A673 (cell line): ENCODE data around the gene PTPRR. TPM values are rescaled to one million over a fixed set of nuclear protein-coding genes. Genes with fewer than 3 reads are reported as not detected.

Experiments
- BruUV-seq: library from RNA; stranded (reverse); fragments of 400-500 nt; replicated peaks from 2 replicates; lab custom pipeline; 2021; lab: Mats Ljungman, UMichigan
- CTCF ChIA-PET: fragments of 300-600 bp; sonication (Branson Sonifier 250); formaldehyde crosslinking; loops from one replicate; lab custom pipeline; 2022; ENCODE audit warnings: antibody characterized with exemption; lab: Charles Lee
- POLR2A ChIA-PET: fragments of 300-600 bp; sonication (Branson Sonifier 250); formaldehyde crosslinking; loops from one replicate; lab custom pipeline; 2022; ENCODE audit warnings: antibody characterized with exemption; ENCODE audit not compliant: low non-redundant PET; lab: Charles Lee
- DNase-seq: peaks from one replicate; pipeline ENCODE4 v3.0.0-alpha.2; 2015; ENCODE audit warnings: low spot score
- H3K27ac ChIP-seq: fragments of 200-600 bp; sonication (generic); 2 replicates; pipeline ENCODE4 v1.5.1; 2016; ENCODE audit warnings: mixed run types, low read depth, mild to moderate bottlenecking, mixed read lengths, antibody characterized with exemption, low read length; ENCODE audit not compliant: poor library complexity, severe bottlenecking
- H3K27me3 ChIP-seq: fragments of 200-600 bp; sonication (generic); replicated peaks from 2 replicates; pipeline ENCODE4 v1.6.1; 2017; ENCODE audit warnings: mixed run types, low read depth, mild to moderate bottlenecking, mixed read lengths, antibody characterized with exemption, low read length; ENCODE audit not compliant: insufficient read depth, poor library complexity
- H3K36me3 ChIP-seq: fragments of 200-600 bp; sonication (generic); 2 replicates; pipeline ENCODE4 v1.6.1; 2016; ENCODE audit warnings: mixed run types, mild to moderate bottlenecking, mixed read lengths, antibody characterized with exemption, low read length; ENCODE audit not compliant: insufficient read depth, poor library complexity, severe bottlenecking
- H3K4me1 ChIP-seq: fragments of 200-600 bp; sonication (generic); 2 replicates; pipeline ENCODE4 v1.6.1; 2017; ENCODE audit warnings: mixed run types, mild to moderate bottlenecking, mixed read lengths, antibody characterized with exemption, low read length; ENCODE audit not compliant: insufficient read depth, poor library complexity, severe bottlenecking
- H3K4me3 ChIP-seq: fragments of 200-600 bp; sonication (generic); 2 replicates; pipeline ENCODE4 v1.5.1; 2016; ENCODE audit warnings: low read depth, mixed run types, mild to moderate bottlenecking, mixed read lengths, low read length; ENCODE audit not compliant: poor library complexity, severe bottlenecking
- H3K9me3 ChIP-seq: fragments of 200-600 bp; sonication (generic); 2 replicates; pipeline ENCODE4 v1.6.1; 2016; ENCODE audit warnings: mixed run types, low read depth, mild to moderate bottlenecking, mixed read lengths, antibody characterized with exemption, low read length; ENCODE audit not compliant: poor library complexity, severe bottlenecking
- CTCF ChIP-seq: fragments of 300-800, 200-600 bp; sonication (generic); conservative IDR thresholded peaks from 2 replicates; pipeline ENCODE4 v1.5.1; 2017; ENCODE audit warnings: low read depth, mild to moderate bottlenecking, antibody characterized with exemption, low read length, moderate library complexity, mixed read lengths
- EZH2 ChIP-seq: fragments of 200-600 bp; sonication (generic); IDR thresholded peaks from 2 replicates; pipeline ENCODE4 v1.6.1; 2017; ENCODE audit warnings: borderline replicate concordance, low read depth, mild to moderate bottlenecking, mixed read lengths, antibody characterized with exemption, low read length; ENCODE audit not compliant: poor library complexity, severe bottlenecking
- intact Hi-C: fragments of 100-400 bp; cut with micrococcal nuclease; formaldehyde crosslinking; loops from one replicate; pipeline ENCODE4 v1.10.0; 2022; ENCODE audit not compliant: unreplicated experiment
- total RNA-seq: library from RNA; stranded (reverse); gene quantifications from 2 replicates; pipeline ENCODE4 v1.2.3, GENCODE V29; 2021

PTPRR gene
- total RNA-seq, 1 experiment from 2014 or later, result not detected

- peaks cover 9% of the 10 kb centered on the region for H3K4me1 ChIP-seq
- intact Hi-C loops, result no loop called here
- TF ChIP-seq EZH2, result no peak
- TF ChIP-seq CTCF, result no peak
- peak; percentile 25 for DNase-seq
- ChIA-PET POLR2A (no interaction called here), CTCF (no interaction called here)
- H3K9me3 ChIP-seq, result no peaks in the 10 kb centered on the region
- no TSS peak for BruUV-seq
- H3K27ac ChIP-seq, result no peak overlapping the region
- H3K27me3 ChIP-seq, result no peaks in the 10 kb centered on the region
- H3K36me3 ChIP-seq, result no peaks in the 10 kb centered on the region
- H3K4me3 ChIP-seq, result no peak overlapping the region
Observed at GRCh38 chr12:70822412-70822811, 98.1 kb downstream of the PTPRR start.

DNA sequence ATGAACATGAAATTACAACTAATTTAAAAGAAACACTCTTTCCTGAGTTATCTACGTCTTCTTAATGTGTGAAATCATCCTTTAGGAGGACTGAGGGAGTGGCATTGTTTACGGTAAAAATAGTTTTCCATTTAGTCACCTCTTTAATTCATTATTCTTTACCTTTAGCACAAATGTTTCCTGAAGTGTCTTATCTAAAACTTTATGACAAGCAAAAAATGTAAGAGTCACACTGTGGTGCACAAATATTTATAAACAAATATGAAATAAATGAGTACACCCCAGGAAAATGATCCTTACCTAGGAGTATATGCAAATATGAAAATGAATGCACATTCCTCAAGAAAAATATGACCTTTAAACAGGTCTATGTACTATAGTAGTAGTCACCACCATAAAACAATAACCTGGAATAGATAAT is 104.6 kb downstream of the PTPRR start:
- H3K27me3 ChIP-seq, result no peaks in the 10 kb centered on the region
- TF ChIP-seq CTCF, result no peak
- no peak overlapping the region for H3K4me3 ChIP-seq
- H3K36me3 ChIP-seq, result no peaks in the 10 kb centered on the region
- intact Hi-C loops, result no loop called here
- no peaks in the 10 kb centered on the region for H3K9me3 ChIP-seq
- BruUV-seq, result no TSS peak
- ChIA-PET CTCF (no interaction called here), POLR2A (no interaction called here)
- H3K4me1 ChIP-seq, result no peaks in the 10 kb centered on the region
- H3K27ac ChIP-seq, result no peak overlapping the region
- no peak for DNase-seq

- BruUV-seq, result no TSS peak
- Histone ChIP-seq H3K9me3 (no peaks in the 10 kb centered on the region), H3K4me1 (peaks cover 7% of the 10 kb centered on the region), H3K36me3 (no peaks in the 10 kb centered on the region), H3K27ac (no peak overlapping the region), H3K27me3 (no peaks in the 10 kb centered on the region), H3K4me3 (no peak overlapping the region)
- intact Hi-C loops, result no loop called here
- CTCF ChIA-PET, result no interaction called here
- no peak for TF ChIP-seq EZH2
- no peak for TF ChIP-seq CTCF
- DNase-seq, result no peak
- POLR2A ChIA-PET, result no interaction called here
Observed at GRCh38 chr12:70815056-70815455, 105.5 kb downstream of the PTPRR start.
